Loucy (cell line): ENCODE data around the gene EEPD1.

ENCODE experiments used
- EZH2phosphoT487 ChIP-seq: fragments of 200-600 bp; IDR thresholded peaks from 2 replicates; pipeline ENCODE4 v1.6.1; 2018; ENCODE audit warnings: antibody characterized with exemption, mild to moderate bottlenecking, moderate library complexity, borderline replicate concordance
- TF ChIP-seq, protein P1 (sequence below): fragments of 200-600 bp; sonication (generic); conservative IDR thresholded peaks from 2 replicates; pipeline ENCODE4 v1.5.1; 2014; ENCODE audit warnings: mild to moderate bottlenecking, antibody characterized with exemption, low read length

DNA sequence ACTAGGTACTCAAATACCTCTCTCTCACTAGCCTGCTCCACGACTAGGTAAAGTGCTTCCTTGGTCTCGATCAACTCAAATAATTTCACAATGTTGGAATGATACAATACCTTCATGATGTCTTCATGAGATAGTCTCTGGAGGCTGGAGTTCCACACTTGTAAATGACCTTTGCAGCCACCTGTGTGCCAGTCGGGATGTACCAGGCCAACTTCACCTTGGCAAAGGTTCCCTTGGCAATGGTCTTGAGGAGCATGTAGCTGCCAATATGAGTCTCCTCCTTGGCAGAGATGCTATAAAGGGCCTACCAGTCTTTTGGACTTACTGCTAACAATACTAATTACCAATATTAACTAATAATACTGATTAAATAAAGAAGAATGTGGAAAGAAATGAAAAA, 42.5 kb upstream of the EEPD1 start:
- TF ChIP-seq, protein P1, sequence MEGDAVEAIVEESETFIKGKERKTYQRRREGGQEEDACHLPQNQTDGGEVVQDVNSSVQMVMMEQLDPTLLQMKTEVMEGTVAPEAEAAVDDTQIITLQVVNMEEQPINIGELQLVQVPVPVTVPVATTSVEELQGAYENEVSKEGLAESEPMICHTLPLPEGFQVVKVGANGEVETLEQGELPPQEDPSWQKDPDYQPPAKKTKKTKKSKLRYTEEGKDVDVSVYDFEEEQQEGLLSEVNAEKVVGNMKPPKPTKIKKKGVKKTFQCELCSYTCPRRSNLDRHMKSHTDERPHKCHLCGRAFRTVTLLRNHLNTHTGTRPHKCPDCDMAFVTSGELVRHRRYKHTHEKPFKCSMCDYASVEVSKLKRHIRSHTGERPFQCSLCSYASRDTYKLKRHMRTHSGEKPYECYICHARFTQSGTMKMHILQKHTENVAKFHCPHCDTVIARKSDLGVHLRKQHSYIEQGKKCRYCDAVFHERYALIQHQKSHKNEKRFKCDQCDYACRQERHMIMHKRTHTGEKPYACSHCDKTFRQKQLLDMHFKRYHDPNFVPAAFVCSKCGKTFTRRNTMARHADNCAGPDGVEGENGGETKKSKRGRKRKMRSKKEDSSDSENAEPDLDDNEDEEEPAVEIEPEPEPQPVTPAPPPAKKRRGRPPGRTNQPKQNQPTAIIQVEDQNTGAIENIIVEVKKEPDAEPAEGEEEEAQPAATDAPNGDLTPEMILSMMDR, result no peak
- TF ChIP-seq EZH2phosphoT487, result no peak
